ENCODE results near the gene ALS2CL. TPM values are rescaled to one million over a fixed set of nuclear protein-coding genes. Genes with fewer than 3 reads are reported as not detected.

Gene ALS2CL
- total RNA-seq, 4 donors from 2014 or later, result 129 to 260 (median 172) TPM

- Histone ChIP-seq H3K27me3 (no peaks in the 10 kb centered on the region), H3K4me1 (peaks cover 27% of the 10 kb centered on the region), H3K36me3 (no peaks in the 10 kb centered on the region), H3K4me3 (no peak overlapping the region), H3K9me3 (no peaks in the 10 kb centered on the region), H3K27ac (no peak overlapping the region)
- TF ChIP-seq POLR2A (IDR thresholded peaks at IDR 0.05) (no peak), CTCF (IDR thresholded peaks at IDR 0.05) (no peak), POLR2AphosphoS5 (IDR thresholded peaks at IDR 0.05) (no peak), EP300 (IDR thresholded peaks at IDR 0.05) (no peak)
- 83% methylated on average over 2 of the region's 7 CpGs for WGBS
- peak; percentile 44 to 72 for DNase-seq (ENCODE audit: low spot score in 2 of 2)
Observed at GRCh38 chr3:46666453-46666845, 27.0 kb downstream of the ALS2CL start.

DNA sequence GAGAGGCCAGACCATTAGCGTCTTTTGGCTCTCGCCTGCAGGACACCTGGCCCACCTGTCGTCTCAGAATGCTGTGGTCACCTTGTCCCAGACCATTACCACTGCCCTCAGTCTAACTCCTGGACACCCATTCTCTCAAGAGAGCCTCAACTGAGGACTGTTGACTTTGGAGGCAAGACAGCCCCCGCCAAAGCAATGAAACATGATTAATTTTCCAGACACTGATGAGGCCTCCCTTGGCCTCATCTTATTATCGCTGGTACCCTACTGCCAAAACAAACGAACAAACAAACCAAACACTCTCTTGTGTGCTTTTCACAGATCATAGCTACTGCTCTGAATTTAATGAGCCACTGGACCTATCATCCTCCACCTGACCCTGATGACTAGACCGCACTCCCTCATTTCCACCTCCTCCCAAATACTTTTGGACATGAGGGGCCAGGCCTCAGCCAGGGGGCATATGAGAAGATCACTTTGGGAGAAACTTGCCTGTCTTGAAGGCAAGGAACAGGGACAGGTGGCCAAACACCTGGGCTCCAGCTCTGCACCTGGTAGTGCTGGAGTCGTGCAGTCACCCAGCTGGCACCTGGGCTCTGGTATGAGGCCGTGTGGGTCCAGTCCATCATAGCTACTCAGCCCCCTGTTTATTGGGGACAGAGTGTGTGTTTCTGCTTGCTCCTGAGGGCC lies 27.6 kb downstream of the ALS2CL start:
- peak in 1 of 2 donors; percentile 43 for DNase-seq (ENCODE audit: low spot score in 2 of 2)
- H3K27me3 ChIP-seq, result no peaks in the 10 kb centered on the region
- no peak overlapping the region for H3K4me3 ChIP-seq
- H3K4me1 ChIP-seq, result peaks cover 32% of the 10 kb centered on the region
- H3K27ac ChIP-seq, result no peak overlapping the region
- H3K9me3 ChIP-seq, result no peaks in the 10 kb centered on the region
- 76% methylated on average over 9 of the region's 9 CpGs for WGBS
- no peak for TF ChIP-seq POLR2AphosphoS5 (IDR thresholded peaks at IDR 0.05)
- no peaks in the 10 kb centered on the region for H3K36me3 ChIP-seq

GRCh38 chr3:46664971-46665762 lies 28.3 kb downstream of the ALS2CL start:
- H3K27ac ChIP-seq, result no peak overlapping the region
- 73% methylated on average over 22 of the region's 23 CpGs for WGBS
- H3K27me3 ChIP-seq, result no peaks in the 10 kb centered on the region
- H3K4me1 ChIP-seq, result peaks cover 39% of the 10 kb centered on the region
- no peaks in the 10 kb centered on the region for H3K9me3 ChIP-seq
- no peaks in the 10 kb centered on the region for H3K36me3 ChIP-seq
- TF ChIP-seq CTCF (IDR thresholded peaks at IDR 0.05) (no peak), POLR2A (IDR thresholded peaks at IDR 0.05) (no peak), EP300 (IDR thresholded peaks at IDR 0.05) (no peak), POLR2AphosphoS5 (IDR thresholded peaks at IDR 0.05) (no peak)
- no peak overlapping the region for H3K4me3 ChIP-seq
- peak in 1 of 2 donors; percentile 61 for DNase-seq (ENCODE audit: low spot score in 2 of 2)

- Histone ChIP-seq H3K4me1 (peaks cover 41% of the 10 kb centered on the region), H3K27ac (no peak overlapping the region), H3K36me3 (no peaks in the 10 kb centered on the region), H3K27me3 (no peaks in the 10 kb centered on the region), H3K4me3 (no peak overlapping the region), H3K9me3 (no peaks in the 10 kb centered on the region)
- peak in 1 of 2 donors; percentile 65 for DNase-seq (ENCODE audit: low spot score in 2 of 2)
- TF ChIP-seq EP300 (IDR thresholded peaks at IDR 0.05), result no peak
- TF ChIP-seq POLR2A (IDR thresholded peaks at IDR 0.05), result no peak
- TF ChIP-seq POLR2AphosphoS5 (IDR thresholded peaks at IDR 0.05), result no peak
- TF ChIP-seq CTCF (IDR thresholded peaks at IDR 0.05), result no peak
- WGBS, result 100% methylated on average over 1 of the region's 6 CpGs
Observed at GRCh38 chr3:46664188-46664970, 29.1 kb downstream of the ALS2CL start.

- Histone ChIP-seq H3K9me3 (no peaks in the 10 kb centered on the region), H3K4me1 (peaks cover 44% of the 10 kb centered on the region), H3K4me3 (no peak overlapping the region), H3K27me3 (no peaks in the 10 kb centered on the region), H3K36me3 (no peaks in the 10 kb centered on the region), H3K27ac (no peak overlapping the region)
- peak; percentile 57 to 59 for DNase-seq (ENCODE audit: low spot score in 2 of 2)
- 51% methylated on average over 8 of the region's 8 CpGs for WGBS
- no peak for TF ChIP-seq CTCF (IDR thresholded peaks at IDR 0.05)
- no peak for TF ChIP-seq EP300 (IDR thresholded peaks at IDR 0.05)
- no peak for TF ChIP-seq POLR2A (IDR thresholded peaks at IDR 0.05)
- TF ChIP-seq POLR2AphosphoS5 (IDR thresholded peaks at IDR 0.05), result no peak
Observed at GRCh38 chr3:46663591-46664135, 29.8 kb downstream of the ALS2CL start.
